GM19455 (cell line): ENCODE measurements around the gene LRIG1.

Experiments used
- ATAC-seq: cut with Tn5 transposase; IDR thresholded peaks from one replicate; pipeline ENCODE4 v1.9.1; 2021; ENCODE audit not compliant: unreplicated experiment

Gene LRIG1

GRCh38 chr3:66393333-66394005 is 107.4 kb downstream of the LRIG1 start:
- no peak for ATAC-seq

DNA sequence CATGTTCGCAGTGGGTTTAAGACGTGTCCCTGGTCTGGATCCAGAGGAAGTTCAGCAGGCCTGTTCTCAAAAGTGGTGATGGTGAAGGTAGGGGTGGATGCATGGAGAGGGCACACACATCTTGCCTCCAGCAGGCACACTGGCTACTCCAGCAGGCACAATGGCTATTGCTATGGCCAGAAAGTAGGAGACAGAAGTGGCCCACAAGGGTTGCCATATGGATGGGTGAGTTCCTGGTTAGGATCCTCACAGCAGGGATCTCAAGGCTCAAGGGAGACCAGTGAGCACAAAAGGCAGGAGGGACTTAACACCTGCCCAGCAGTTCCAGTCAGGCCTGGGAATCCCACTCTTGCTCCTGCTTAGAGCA is 107.9 kb downstream of the LRIG1 start:
- ATAC-seq = no peak

GRCh38 chr3:66392512-66392911 is 108.3 kb downstream of the LRIG1 start:
- no peak for ATAC-seq

- peak; percentile 37 for ATAC-seq
These were observed 110.8 kb downstream of the LRIG1 start for GRCh38 chr3:66390013-66390412.

- no peak for ATAC-seq
These were observed 113.7 kb downstream of the LRIG1 start for GRCh38 chr3:66386925-66387650.

DNA sequence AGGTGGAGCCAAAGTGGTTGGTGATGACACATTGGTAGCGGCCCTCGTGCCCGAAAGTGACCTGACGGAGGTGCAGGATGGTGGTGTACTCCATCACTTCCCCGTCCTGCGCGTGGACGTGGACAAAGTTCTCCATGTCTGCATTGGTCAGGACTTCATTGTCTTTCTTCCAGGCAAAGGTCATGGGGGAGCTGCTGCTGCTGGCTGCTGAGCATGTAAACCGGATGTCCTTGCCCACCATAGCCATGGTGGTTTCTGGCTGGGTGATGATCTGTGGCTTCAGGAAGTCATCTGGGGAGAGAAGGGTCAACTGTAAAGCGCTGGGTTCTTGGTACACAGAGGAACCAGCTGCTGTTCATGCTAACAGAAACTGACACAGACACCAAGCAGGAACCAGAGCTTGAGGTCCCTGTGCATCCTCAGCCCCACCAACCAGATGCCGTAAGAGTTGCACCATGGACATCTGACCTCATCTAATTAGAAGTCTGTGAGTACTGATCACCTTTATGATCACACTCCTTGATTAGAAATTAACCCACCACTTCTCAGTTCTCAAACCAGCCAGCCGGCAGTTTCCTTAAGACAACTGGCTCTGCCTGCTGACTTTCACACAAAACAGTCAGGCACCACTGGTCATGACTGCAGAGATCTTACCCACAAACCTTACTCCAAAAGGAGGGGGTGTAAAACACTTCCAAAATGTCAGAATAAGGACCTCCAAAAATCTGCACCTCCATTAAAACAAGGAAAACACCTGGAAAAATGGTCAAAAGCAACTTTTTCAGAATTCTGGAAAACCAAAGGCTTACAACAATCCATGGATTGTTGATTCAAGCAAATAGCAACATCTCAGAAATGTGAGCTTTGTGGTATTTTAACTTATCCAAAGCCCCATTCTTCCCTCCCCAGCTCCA is 114.6 kb downstream of the LRIG1 start:
- peak; percentile 75 for ATAC-seq

DNA sequence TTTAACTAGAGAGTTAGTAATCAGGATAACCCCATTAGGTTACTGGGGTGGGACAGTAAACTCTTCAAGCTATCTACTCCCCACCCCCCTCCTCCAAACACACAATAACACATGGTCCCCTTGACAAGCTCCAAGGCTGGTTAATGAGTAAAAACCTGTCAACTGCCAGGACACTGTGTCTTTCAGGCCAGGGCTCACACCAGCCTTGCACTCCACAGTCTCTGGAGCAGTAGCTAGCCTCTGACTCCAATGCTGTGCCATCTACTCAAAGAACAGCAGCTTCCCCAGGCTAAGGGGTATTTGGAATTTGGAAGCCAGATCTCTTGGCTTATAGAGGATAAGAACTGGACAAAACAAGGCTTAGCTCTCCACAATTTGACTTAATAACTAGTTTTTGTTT is 115.8 kb downstream of the LRIG1 start:
- no peak for ATAC-seq

GRCh38 chr3:66383998-66384745 is 116.7 kb downstream of the LRIG1 start:
- ATAC-seq = no peak

DNA sequence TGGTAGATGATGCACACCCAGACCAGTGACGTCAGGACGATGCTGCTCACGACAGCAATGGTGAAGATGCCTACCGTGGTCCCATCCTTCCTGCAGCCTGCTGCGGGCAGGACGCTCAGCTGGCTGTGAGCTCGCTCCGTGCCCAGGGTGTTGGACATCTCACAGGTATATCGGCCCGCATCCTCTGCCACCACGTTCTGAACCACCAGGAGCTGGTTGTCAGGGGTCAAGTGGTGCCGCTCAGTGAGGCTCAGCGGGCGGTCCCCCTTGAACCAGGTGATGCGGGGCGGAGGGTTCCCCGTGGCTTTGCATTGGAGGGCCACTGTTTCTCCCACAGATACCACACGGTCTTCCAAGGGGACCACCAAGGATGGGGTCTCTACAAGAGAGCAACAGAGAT is 117.8 kb downstream of the LRIG1 start:
- ATAC-seq = no peak

- ATAC-seq = no peak
These were observed 118.7 kb downstream of the LRIG1 start for GRCh38 chr3:66382142-66382541.

- ATAC-seq = no peak
These were observed 119.2 kb downstream of the LRIG1 start for GRCh38 chr3:66381626-66382025.

- no peak for ATAC-seq
These were observed 120.5 kb downstream of the LRIG1 start for GRCh38 chr3:66380200-66380932.

DNA sequence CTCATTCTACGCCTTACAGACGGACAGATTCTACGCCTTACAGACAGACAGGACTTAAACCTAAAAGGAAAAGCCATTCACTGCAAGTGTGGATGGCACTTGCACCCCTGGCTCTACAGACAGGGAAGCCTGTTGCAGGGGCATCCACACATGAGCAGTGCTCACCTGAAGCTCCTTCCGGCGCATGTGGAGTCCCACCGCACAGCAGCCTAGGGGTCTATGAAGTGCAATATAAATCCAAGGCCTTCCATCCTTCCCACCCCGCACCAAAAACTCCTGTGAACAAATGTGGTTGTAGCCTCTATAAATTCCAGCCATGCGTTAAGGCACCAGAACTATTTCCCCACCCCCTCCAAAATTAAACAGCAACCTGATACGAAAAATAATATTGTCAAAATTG is 121.3 kb downstream of the LRIG1 start:
- ATAC-seq = no peak

DNA sequence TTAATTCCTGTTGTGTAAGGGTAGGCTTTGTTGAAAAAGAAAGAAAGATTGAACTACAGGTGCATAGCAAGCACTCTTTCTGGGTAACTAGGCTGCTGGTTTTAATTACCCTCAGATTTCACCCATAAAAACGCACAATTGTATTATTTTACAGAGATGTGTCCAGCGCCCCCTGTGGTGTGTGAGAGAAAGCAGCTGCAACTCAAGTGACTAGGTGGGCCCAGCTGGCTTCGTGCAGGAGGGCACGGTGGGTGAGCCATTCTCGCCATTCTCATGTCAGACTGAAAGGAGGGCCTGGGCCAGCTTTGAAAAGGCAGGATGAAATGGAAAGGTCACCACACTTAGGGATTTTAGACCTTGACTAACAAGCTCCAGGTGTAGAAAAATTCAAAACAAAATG is 122.6 kb downstream of the LRIG1 start:
- ATAC-seq = no peak

DNA sequence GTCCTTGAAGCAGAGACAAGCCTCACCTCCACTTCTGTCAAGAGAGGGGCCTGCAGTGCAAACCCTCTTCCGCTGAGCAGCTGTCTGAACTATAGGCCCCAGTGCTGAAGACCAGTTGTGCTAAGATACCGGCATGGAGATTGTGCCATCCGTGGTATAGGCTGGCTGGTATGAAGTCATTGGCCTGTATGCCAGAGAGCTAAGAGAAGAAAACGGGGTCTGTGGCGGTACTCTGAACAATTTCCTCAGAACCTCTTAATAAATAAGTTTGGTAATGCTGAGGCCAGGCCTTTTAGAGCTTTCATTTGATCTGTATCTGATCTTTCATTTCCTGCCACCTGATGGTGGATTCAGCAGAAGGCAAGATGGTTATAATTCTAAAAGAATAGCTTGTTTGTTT is 123.0 kb downstream of the LRIG1 start:
- ATAC-seq = no peak

GRCh38 chr3:66376568-66376967 is 124.3 kb downstream of the LRIG1 start:
- no peak for ATAC-seq

DNA sequence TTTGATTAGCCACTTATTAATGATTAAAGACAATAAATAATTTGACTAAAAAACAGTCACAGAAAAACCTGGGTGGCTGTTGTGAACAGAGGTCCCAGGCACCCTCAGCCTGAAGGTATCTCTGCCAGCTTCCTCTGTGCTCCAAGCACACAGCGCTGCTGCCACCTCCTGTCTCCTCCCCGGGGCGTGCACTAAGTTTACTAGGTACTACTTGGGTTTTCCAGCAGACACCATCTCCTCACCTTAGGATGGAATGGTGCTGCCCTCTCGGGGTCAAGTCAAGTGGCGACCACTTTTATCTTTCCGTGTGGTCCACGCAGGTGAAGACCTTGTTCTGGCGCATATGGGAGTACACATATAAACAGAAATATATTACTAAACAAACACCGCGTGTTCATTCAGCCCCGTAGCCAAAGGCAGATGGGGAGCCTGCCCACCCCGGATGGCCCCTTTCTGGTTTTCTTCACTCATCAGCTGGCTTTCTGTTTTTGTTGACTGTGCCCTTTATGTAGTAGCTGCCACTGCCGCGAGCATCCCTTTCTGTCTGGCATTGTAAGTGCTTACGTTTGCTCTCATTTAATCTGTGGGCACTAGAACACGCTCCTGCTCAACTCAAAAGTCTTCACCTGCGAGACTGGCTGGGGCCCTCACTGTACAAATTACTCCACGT is 128.0 kb downstream of the LRIG1 start:
- ATAC-seq = no peak

- no peak for ATAC-seq
These were observed 129.4 kb downstream of the LRIG1 start for GRCh38 chr3:66371432-66371831.

DNA sequence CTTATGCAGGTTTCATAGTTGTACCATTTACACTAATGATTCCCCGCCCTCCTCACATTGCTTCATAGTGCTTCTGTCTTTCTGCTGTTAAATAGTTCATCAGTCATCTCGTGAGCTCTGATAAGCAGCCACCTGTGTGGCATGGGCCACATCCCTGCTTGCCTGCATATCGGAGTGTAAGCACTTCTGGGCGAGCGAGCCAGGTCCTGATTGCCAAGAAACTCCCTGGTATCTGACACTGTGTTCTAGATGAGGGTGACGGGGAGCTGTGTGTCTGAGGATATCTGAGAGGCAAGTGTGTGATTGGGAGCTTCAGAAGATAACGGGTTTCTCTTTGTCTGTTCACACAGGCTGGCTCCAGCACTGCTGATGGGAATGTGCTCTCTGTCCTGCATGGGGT is 130.6 kb downstream of the LRIG1 start:
- ATAC-seq = no peak

DNA sequence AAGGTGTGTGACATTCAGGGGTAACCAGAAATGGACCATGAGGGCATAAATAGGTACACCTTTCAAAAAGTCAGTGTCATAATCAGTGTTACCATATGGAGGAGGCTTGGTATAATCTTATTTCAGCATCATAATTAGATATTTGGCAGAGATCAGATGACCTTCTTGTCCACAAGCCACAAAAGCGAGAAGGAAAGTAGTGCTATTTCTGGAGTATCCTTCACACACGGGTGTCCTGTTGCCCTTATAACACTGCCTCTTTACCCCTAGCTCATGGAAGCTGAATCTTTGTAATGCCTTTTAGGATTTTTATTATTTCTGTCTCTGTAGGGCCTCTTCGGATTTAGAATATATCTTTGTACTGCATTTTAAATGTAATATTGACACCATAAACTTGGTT is 132.8 kb downstream of the LRIG1 start:
- ATAC-seq = no peak
